Measurements from ENCODE around the gene UBE2Z. TPM values are rescaled to one million over a fixed set of nuclear protein-coding genes. Genes with fewer than 3 reads are reported as not detected.

UBE2Z gene
- total and polyA plus RNA-seq, 2 of the 13 experiments (the other 11 are each of a cell fraction or from before 2014, with no cell fraction given): 63.2 to 122 TPM

- no peak for TF ChIP-seq PRDM4 (CRISPR knock-in tag; IDR thresholded peaks at IDR 0.05; ENCODE audit: borderline replicate concordance)
- no peak for TF ChIP-seq HNRNPL (IDR thresholded peaks at IDR 0.05; ENCODE audit: low read depth, low read length)
- no peak for TF ChIP-seq RNF219 (CRISPR knock-in tag; IDR thresholded peaks at IDR 0.05)
- no peak for TF ChIP-seq GLI4 (CRISPR knock-in tag; IDR thresholded peaks at IDR 0.05; ENCODE audit: borderline replicate concordance)
- 0 out of 2 replicates have a peak, but pooled peaks have one; percentile 13 for TF ChIP-seq NFAT5 (CRISPR knock-in tag; IDR thresholded peaks at IDR 0.05)
- TF ChIP-seq NFIC (IDR thresholded peaks at IDR 0.05; ENCODE audit: low read length): peak; percentile 97
- peak; percentile 57; the same call in 1 of the 2 replicates for TF ChIP-seq LCORL (IDR thresholded peaks at IDR 0.05)
- TF ChIP-seq LCORL (CRISPR knock-in tag; IDR thresholded peaks at IDR 0.05): peak; percentile 99
- peak; percentile 86 for TF ChIP-seq GATA4 (IDR thresholded peaks at IDR 0.05; ENCODE audit: borderline replicate concordance, low read depth)
- TF ChIP-seq RFXAP (CRISPR knock-in tag; IDR thresholded peaks at IDR 0.05; ENCODE audit: borderline replicate concordance): peak; percentile 87; the same call in 1 of the 2 replicates
- TF ChIP-seq ZNF567 (CRISPR knock-in tag; IDR thresholded peaks at IDR 0.05; ENCODE audit: borderline replicate concordance): no peak; the same call in 1 of the 2 replicates
- peak; percentile 92 for TF ChIP-seq ZBTB39 (CRISPR knock-in tag; IDR thresholded peaks at IDR 0.05)
- no peak for TF ChIP-seq MTF1 (CRISPR knock-in tag; IDR thresholded peaks at IDR 0.05)
These were observed 36.5 kb upstream of the UBE2Z start (continued) for GRCh38 chr17:48871551-48872351.

Data from HepG2 (cell line).